GM18499 (cell line): ENCODE results near the gene TNIK.
"Not testable (repeated sequence)": the region's sequence is repeated elsewhere in the genome, so short reads cannot be mapped to it uniquely, and the experiment has no call there.

Experiments
- ATAC-seq: cut with Tn5 transposase; IDR thresholded peaks from one replicate; pipeline ENCODE4 v1.9.1; 2021; ENCODE audit warnings: moderate number of reproducible peaks; ENCODE audit not compliant: insufficient read depth, unreplicated experiment

Gene TNIK

GRCh38 chr3:171372694-171373093 lies 87.5 kb downstream of the TNIK start:
- no peak for ATAC-seq

- no peak for ATAC-seq
These were observed 88.9 kb downstream of the TNIK start for GRCh38 chr3:171371354-171371753.

- no peak for ATAC-seq
These were observed 91.0 kb downstream of the TNIK start for GRCh38 chr3:171369156-171369555.

- ATAC-seq, result not testable (repeated sequence)
These were observed 93.5 kb downstream of the TNIK start for GRCh38 chr3:171366738-171367137.

- no peak for ATAC-seq
These were observed 94.2 kb downstream of the TNIK start for GRCh38 chr3:171366043-171366442.

- no peak for ATAC-seq
These were observed 94.7 kb downstream of the TNIK start for GRCh38 chr3:171365489-171365888.

GRCh38 chr3:171364500-171364899 lies 95.7 kb downstream of the TNIK start:
- no peak for ATAC-seq

GRCh38 chr3:171363202-171363601 lies 97.0 kb downstream of the TNIK start:
- no peak for ATAC-seq

GRCh38 chr3:171362575-171362974 lies 97.6 kb downstream of the TNIK start:
- no peak for ATAC-seq

- ATAC-seq, result no peak
These were observed 101.4 kb downstream of the TNIK start for GRCh38 chr3:171358881-171359198.

- ATAC-seq, result no peak
These were observed 101.9 kb downstream of the TNIK start for GRCh38 chr3:171358181-171358880.

- ATAC-seq, result no peak
These were observed 102.5 kb downstream of the TNIK start for GRCh38 chr3:171357721-171358120.

- no peak for ATAC-seq
These were observed 104.0 kb downstream of the TNIK start for GRCh38 chr3:171356251-171356650.

GRCh38 chr3:171354706-171355582 lies 105.3 kb downstream of the TNIK start:
- no peak for ATAC-seq

- no peak for ATAC-seq
These were observed 106.0 kb downstream of the TNIK start for GRCh38 chr3:171354049-171354705.

GRCh38 chr3:171353423-171353822 lies 106.8 kb downstream of the TNIK start:
- no peak for ATAC-seq

- ATAC-seq, result no peak
These were observed 107.7 kb downstream of the TNIK start for GRCh38 chr3:171352387-171352935.

GRCh38 chr3:171351676-171352075 lies 108.5 kb downstream of the TNIK start:
- ATAC-seq, result no peak

- ATAC-seq, result no peak
These were observed 109.8 kb downstream of the TNIK start for GRCh38 chr3:171350364-171350763.

GRCh38 chr3:171349392-171349791 lies 110.8 kb downstream of the TNIK start:
- no peak for ATAC-seq

- peak; percentile 9 for ATAC-seq
These were observed 112.1 kb downstream of the TNIK start for GRCh38 chr3:171348121-171348520.
